SH-SY5Y (cell line): ENCODE results near the gene FOXA3.

Experiments used
- GATA2 ChIP-seq: IDR thresholded peaks from 2 replicates; pipeline ENCODE4 v1.6.1; 2011; ENCODE audit warnings: mild to moderate bottlenecking, low read depth, low read length
- GATA3 ChIP-seq: IDR thresholded peaks from 2 replicates; pipeline ENCODE4 v1.6.1; 2011; ENCODE audit warnings: low read depth, mild to moderate bottlenecking, low read length, moderate library complexity

DNA sequence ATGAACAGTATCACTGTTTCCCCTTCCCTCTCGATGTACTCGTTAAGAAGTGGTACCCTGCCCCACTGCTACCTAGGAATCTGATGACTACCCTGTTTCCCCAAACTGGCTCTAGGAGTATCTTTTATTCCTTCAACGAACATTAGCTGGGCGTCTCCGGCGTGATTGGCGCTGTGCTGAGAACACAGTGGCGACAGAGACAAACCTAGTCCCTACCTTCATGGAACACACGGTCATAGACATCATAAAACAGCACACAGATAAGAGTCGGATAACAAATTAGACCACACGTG, 1.9 kb upstream of the FOXA3 start:
- peak; percentile 85 for TF ChIP-seq GATA2
- TF ChIP-seq GATA3 = no peak
